Measurements from ENCODE around the gene CFLAR. TPM values are rescaled to one million over a fixed set of nuclear protein-coding genes. Genes with fewer than 3 reads are reported as not detected.

The CFLAR gene
- total and polyA plus RNA-seq, 2 of the 13 experiments (the other 11 are each of a cell fraction or from before 2014, with no cell fraction given): 43.8 to 92.1 TPM

DNA sequence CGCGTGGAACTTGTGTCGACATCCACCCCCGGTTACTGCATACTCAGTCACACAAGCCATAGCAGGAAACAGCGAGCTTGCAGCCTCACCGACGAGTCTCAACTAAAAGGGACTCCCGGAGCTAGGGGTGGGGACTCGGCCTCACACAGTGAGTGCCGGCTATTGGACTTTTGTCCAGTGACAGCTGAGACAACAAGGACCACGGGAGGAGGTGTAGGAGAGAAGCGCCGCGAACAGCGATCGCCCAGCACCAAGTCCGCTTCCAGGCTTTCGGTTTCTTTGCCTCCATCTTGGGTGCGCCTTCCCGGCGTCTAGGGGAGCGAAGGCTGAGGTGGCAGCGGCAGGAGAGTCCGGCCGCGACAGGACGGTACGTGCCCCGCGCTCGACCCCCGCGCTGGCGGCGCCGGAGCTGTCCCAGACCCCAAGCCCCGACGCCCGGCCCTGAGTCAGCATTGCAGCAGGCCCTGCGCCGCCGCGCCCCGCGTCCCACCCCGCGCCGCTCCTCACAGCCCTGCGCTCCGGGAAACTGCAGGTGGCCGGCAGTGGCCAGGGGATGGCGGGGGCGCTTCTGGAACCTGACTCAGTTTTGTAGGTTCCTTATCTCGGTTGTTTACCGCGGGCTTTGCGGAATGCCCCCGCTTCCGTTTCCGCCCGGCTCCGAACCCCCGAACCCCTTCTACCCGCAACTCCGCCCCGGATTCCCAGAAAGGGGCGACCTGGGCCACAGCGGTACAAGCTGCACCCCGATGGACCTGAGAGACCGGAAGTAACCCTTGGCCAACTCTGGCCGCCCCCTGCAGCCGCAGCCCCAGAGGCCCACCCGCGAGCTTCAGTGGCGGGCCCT, at the start of gene CFLAR (continued):
- peak; percentile 32; the same call in 1 of the 2 replicates for TF ChIP-seq NFATC3 (CRISPR knock-in tag; IDR thresholded peaks at IDR 0.05)
- TF ChIP-seq, protein P1, sequence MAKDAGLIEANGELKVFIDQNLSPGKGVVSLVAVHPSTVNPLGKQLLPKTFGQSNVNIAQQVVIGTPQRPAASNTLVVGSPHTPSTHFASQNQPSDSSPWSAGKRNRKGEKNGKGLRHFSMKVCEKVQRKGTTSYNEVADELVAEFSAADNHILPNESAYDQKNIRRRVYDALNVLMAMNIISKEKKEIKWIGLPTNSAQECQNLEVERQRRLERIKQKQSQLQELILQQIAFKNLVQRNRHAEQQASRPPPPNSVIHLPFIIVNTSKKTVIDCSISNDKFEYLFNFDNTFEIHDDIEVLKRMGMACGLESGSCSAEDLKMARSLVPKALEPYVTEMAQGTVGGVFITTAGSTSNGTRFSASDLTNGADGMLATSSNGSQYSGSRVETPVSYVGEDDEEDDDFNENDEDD (CRISPR knock-in tag; IDR thresholded peaks at IDR 0.05; ENCODE audit: borderline replicate concordance): no peak; the same call in 1 of the 2 replicates
- no peak for TF ChIP-seq ZNF484 (CRISPR knock-in tag; IDR thresholded peaks at IDR 0.05; ENCODE audit: borderline replicate concordance, low read depth)
- peak; percentile 74 for TF ChIP-seq RBM39 (IDR thresholded peaks at IDR 0.05; ENCODE audit: low read depth, low read length, poor library complexity, severe bottlenecking)
- TF ChIP-seq TFE3 (CRISPR knock-in tag; IDR thresholded peaks at IDR 0.05): no peak
- TF ChIP-seq ZNF121 (CRISPR knock-in tag; IDR thresholded peaks at IDR 0.05): no peak
- 0 out of 2 replicates have a peak, but pooled peaks have one; percentile 20 for TF ChIP-seq ZNF598 (CRISPR knock-in tag; IDR thresholded peaks at IDR 0.05; ENCODE audit: borderline replicate concordance)
- peak; percentile 71 for TF ChIP-seq ZMYM4 (CRISPR knock-in tag; IDR thresholded peaks at IDR 0.05)
- TF ChIP-seq HOMEZ (CRISPR knock-in tag; IDR thresholded peaks at IDR 0.05; ENCODE audit: low read depth): no peak; the same call in 1 of the 2 replicates
- peak; percentile 23; the same call in 1 of the 2 replicates for TF ChIP-seq DPF2 (CRISPR knock-in tag; IDR thresholded peaks at IDR 0.05; ENCODE audit: borderline replicate concordance, low read depth)
- TF ChIP-seq RXRB (CRISPR knock-in tag; IDR thresholded peaks at IDR 0.05; ENCODE audit: borderline replicate concordance): peak; percentile 69
- peak; percentile 82 for TF ChIP-seq FOXP4 (CRISPR knock-in tag; IDR thresholded peaks at IDR 0.05)
- peak; percentile 87 for TF ChIP-seq ZBTB7A (CRISPR knock-in tag; IDR thresholded peaks at IDR 0.05)
- TF ChIP-seq, protein P2, sequence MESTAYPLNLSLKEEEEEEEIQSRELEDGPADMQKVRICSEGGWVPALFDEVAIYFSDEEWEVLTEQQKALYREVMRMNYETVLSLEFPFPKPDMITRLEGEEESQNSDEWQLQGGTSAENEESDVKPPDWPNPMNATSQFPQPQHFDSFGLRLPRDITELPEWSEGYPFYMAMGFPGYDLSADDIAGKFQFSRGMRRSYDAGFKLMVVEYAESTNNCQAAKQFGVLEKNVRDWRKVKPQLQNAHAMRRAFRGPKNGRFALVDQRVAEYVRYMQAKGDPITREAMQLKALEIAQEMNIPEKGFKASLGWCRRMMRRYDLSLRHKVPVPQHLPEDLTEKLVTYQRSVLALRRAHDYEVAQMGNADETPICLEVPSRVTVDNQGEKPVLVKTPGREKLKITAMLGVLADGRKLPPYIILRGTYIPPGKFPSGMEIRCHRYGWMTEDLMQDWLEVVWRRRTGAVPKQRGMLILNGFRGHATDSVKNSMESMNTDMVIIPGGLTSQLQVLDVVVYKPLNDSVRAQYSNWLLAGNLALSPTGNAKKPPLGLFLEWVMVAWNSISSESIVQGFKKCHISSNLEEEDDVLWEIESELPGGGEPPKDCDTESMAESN (CRISPR knock-in tag; conservative IDR thresholded peaks at IDR 0.05): peak; percentile 50
- TF ChIP-seq ZBTB49 (CRISPR knock-in tag; IDR thresholded peaks at IDR 0.05; ENCODE audit: borderline replicate concordance): no peak
- no peak for TF ChIP-seq ARID2 (CRISPR knock-in tag; IDR thresholded peaks at IDR 0.05; ENCODE audit: borderline replicate concordance)
- TF ChIP-seq ZNF672 (CRISPR knock-in tag; IDR thresholded peaks at IDR 0.05): peak; percentile 83; the same call in 1 of the 2 replicates
